Measurements from ENCODE around the gene TRIM66. TPM values are rescaled to one million over a fixed set of nuclear protein-coding genes. Genes with fewer than 3 reads are reported as not detected.

Gene TRIM66
- polyA plus RNA-seq, 3 donors: 5.3 to 9.4 (median 8.8) TPM

DNA sequence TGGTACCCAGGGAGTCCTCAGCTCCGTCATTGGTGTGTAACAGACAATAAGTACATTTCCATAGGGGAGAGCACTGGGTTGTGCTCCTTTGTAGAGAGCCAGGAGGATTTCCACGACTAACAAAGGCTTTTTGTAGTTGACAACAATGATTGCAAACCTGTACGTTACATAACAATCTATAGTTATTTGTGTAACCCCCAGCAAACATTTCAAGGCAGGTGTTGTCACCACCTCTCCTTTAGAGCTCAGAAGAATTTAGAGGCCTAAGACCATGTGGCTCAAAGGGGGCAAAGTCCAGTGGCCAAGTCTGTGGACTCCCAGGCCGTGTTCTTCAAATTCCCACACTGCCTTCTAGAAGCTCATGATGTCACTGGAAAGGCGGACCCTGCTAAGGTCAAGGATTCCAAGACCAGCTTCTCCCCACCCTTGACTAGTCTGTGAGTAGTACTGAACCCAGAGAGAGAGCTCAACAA is 15.9 kb upstream of the TRIM66 start:
- no peak for DNase-seq (ENCODE audit: extremely low read depth in 1 of 11, low read depth in 9 of 11, low spot score in 4 of 11)

DNA sequence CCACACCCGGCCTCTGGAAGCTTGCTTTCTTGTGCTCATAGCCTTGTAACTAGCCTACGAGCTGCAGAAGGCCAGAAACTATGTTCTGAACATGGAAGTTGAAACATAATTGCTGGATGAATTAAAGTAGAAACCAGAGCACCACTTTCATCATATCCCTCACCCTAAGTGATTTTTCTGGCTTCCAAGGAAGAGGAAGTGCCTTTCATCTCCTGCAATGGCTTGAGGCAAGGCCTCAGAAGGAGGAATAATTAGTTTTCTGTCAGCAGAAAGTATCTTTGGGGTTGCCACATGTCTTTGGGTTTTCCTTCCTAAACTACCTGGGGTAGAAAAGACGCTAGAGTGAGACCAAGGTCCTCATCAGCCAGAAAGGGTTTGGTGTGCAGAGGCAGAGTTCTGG is 14.6 kb upstream of the TRIM66 start:
- DNase-seq (ENCODE audit: extremely low read depth in 1 of 11, low read depth in 9 of 11, low spot score in 4 of 11): no peak

DNA sequence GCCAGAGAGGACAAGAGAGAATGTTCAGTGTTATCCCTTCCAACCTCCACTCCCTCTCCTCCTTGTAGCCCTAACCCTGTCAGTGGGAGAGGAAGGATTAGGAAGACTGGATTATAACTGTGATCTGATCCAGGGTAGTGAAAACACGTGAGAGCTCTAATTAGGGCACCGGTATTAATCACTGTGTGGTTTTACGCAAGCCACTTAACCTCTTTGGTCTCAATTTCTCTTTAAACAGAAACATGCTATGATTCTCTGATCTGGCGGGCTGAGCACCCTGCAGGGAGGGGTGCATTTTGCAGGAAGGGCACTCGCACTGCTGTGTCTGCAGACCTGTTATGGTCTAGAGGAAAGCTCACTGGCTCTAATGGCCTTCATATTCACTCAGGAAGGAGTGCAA is 11.7 kb upstream of the TRIM66 start:
- DNase-seq (ENCODE audit: extremely low read depth in 1 of 11, low read depth in 9 of 11, low spot score in 4 of 11): no peak

DNA sequence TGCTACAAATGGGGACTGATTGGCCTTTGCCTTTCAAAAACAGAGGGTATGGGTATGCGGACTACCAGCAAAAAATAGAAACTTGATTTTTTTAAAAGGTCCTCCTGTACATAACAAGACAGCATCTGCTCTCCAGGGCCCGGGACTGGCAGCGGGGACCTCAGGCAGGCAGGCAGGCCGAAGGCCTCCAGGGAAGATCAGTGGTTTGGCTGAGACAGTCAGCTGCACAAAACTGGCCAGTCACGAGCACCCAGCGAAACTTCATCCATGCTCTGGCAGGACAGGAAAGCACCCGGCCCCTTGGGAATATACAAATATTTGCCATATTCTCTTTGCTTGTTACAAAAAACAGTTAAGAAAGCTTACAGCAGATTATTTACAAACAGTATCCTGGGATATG is 11.1 kb upstream of the TRIM66 start:
- DNase-seq (ENCODE audit: extremely low read depth in 1 of 11, low read depth in 9 of 11, low spot score in 4 of 11): no peak

DNA sequence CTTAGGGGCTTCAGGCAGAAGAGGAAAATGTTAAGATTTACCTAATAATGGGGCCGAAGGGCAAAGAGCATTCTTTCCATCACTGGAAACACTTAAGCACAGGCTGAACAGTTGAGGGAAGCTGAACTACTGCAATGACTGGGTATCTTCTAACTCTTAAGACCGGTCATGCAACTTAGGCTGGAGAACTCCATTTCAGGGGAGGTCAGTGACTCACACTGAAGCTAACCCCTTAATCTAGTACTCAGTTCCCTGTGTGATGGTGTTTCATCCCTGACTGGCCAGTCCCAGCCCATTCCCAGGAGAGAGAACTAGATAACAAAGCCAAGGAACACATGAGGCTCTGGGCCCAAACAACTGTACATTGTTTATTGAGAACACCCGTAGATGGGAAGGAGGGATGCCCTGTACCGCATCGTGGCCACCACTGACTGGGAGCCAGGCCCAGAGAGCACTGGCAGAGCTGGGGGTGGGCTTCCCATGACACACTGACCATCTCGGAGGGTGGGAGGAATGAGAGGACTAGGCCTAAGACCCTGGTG is 10.6 kb upstream of the TRIM66 start:
- DNase-seq (ENCODE audit: extremely low read depth in 1 of 11, low read depth in 9 of 11, low spot score in 4 of 11): no peak

DNA sequence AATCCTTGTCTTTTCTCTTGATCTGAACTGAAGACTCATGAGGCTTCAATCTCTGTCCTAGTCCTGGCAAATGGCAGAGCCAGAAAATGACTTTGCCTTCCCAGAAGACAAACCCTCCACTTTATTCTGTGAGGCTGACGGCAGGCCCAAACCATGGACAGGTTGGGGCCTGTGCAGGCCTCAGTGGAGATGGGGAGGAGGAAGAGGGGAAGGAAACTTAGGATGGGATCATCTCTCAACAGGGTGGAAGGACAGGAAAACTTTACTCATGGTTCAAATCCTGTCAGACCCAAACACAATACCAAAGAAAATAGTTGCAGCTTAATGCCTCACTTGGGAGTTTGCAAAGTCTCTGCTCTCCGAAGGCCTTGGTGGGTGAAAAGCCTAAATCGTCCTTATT is 10.0 kb upstream of the TRIM66 start:
- no peak for DNase-seq (ENCODE audit: extremely low read depth in 1 of 11, low read depth in 9 of 11, low spot score in 4 of 11)

DNA sequence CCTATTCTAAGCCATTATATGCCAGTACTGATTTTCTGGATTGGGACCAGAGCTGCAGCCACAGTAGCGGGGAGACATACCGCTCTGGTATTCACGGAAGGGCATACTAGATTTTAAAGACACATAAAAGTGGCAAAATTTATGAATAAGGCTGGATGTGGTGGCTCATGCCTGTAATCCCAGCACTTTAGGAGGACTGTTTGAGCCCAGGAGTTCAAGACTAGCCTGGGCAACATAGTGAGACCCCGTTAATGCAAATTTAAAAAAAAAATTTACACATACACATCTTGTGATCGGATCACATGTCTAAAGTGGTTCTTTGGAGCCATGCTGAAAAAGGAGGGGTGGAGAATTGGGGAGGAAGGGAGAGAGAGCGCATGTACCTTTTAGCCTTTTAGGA is 9.1 kb upstream of the TRIM66 start:
- DNase-seq (ENCODE audit: extremely low read depth in 1 of 11, low read depth in 9 of 11, low spot score in 4 of 11): no peak

DNA sequence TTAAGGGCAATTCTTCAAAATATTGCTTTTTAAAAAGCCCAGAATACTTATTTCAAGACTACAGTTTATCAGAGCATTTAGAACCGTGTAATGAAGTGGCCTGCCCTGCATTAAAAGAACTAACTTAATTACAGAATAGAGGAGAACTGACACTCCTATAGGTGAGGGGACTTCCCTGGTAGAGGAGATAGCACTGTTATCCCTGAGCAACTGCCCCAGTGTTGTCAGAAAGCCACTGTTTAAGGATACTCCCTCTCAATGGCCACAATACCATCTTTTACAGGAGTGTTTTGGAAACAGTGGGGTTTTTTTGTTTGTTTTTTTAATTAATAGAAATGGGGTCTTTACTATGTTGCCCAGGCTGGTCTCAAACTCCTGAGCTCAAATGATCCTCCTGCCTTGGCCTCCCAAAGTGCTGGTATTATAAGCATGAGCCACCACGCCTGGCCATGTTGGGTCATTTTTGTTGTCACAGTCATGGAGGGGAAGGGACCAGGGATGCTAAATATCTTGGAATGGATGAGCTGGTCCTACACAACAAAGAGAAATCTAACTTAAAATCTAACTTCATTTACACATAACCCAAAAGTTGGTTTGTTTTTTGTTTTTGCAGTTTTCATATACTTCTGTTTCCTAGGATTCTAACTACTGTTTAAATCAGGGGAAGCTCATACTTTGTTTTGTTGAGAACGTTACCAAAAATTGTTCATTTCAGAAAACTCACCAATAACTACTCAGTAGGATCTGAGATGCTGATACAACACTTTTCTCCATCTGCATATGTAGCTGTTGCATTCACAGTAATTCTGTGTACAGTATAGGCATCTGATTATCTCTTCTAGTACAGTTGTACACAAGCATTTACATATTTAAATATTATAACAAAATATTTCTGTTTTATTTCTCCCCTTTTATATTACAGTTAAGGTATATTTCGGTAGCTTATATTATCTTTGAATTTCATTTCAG is 8.2 kb upstream of the TRIM66 start:
- DNase-seq (ENCODE audit: extremely low read depth in 1 of 11, low read depth in 9 of 11, low spot score in 4 of 11): no peak

DNA sequence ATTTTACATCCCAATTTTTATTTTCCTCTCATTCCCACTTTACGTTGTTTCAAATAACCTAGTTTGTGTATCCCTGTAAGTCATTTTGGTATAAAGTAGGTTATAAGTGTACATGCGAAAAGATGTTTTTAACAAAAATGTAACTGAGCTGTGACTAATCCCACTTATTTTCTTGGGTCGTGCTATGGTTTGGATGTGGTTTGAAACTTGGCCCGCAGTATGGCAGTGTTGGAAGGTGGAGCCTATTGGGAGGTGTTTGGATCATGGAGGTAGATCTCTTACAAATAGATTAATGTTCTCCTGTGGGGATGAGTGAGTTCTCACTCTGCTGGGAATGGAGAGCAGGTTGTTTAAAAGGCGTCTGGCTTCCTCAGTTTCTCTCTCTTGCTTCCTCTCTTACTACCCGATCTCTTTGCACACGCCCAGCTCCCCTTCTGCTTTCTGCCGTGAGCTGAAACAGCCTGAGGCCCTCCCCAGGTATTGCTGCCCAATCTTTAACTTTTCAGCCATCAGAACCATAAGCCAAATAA is 7.3 kb upstream of the TRIM66 start:
- DNase-seq (ENCODE audit: extremely low read depth in 1 of 11, low read depth in 9 of 11, low spot score in 4 of 11): no peak

DNA sequence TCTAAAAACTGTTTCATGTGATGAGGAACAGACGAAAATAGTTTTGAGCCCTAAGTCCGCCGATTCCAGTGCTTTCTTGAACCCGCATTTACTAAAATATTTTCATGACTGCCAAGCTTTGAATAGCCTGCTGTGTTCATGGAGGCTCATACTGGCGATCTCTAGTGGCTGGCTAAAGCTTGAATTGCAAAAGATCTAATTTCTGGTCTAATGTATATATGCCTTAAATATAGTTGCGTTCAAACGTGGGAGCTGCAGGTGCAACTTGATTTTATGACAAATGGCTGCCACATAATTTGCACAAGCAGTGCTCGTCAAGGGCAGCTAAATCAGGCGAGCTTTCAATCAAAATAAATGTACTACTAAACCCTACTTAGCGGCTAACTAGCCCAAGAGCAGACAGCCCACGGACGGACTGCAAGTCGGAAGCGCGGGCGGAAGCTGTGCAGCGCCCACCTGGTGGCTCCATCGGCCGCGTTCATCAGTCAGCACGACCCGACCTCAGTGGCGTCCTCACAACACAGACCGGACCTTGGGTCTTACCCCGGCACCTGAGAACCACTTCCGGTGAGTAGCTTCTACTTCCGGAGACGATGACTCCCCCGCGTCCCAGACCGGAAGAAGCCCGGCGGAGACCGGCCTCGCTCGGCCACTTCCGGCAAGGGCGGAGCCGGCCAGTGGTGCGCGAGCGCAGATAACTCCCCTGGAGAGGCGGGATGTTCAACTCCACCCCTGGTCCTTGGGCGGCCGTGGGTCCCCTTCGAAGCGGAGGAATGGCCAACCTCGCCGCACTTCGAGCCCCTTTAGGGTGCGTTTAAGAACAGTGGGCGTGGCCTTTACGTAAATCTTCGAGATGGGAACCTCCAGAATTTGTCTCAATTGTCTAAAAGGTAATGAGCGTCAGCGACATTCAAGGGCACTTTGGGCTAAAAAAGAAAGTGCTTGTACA is 6.2 kb upstream of the TRIM66 start:
- peak; percentile 89 to 95 (median 93) for DNase-seq (ENCODE audit: extremely low read depth in 1 of 11, low read depth in 9 of 11, low spot score in 4 of 11)

DNA sequence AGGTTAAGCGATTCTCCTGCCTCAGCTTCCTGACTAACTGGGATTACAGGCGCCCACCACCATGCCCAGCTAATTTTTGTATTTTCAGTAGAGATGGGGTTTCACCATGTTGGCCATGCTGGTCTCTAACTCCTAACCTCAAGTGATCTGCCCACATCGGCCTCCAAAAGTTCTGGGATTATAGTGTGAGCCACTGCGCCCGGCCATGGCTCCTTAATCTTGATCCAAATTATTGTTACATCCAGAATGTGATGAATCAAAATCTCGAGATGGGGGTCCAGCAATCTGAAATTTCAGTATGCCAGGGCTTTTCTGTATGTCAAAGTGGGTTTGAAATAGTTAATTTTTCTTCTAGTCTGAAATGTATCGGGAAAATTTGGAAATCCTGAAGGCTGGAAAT is 3.9 kb upstream of the TRIM66 start:
- DNase-seq (ENCODE audit: extremely low read depth in 1 of 11, low read depth in 9 of 11, low spot score in 4 of 11): no peak

DNA sequence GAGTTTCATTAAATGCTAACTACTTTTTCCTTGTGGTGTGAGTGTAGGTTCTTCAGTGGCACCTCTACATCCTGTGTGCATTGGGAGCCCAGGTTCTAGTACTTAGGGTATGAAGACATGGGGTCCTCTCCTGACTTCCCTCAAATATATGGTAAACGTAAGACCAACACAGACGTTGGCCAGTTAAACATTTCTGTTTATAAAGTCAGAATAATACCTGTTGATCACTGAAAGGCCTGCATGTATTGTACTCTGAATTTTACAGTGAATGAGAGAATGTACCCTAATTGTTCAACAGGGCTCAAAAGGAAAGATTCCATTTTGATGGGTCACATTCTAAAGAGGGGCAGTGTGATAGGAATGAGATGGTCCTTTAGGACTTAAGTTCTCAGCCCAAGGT is 3.4 kb upstream of the TRIM66 start:
- DNase-seq (ENCODE audit: extremely low read depth in 1 of 11, low read depth in 9 of 11, low spot score in 4 of 11): no peak

DNA sequence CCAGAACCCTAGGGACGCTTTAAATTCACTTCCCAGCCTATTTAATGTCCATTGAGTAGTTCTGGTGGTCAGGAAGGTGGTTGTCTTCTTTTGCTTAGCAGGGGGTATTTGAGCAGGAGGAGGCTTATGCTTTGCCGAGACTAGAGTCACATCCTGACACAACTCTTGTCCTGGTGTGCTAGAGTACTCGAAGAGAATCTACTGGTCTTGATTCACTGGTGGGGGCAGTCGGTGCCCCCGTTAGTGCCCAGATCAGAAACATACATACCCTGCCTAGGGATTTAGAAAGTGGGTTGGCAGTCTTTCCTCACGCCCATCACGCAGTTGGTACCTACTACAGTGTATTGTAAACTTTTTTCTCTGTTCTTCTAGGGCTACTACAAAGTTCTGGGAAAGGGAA is 2.8 kb upstream of the TRIM66 start:
- DNase-seq (ENCODE audit: extremely low read depth in 1 of 11, low read depth in 9 of 11, low spot score in 4 of 11): no peak

DNA sequence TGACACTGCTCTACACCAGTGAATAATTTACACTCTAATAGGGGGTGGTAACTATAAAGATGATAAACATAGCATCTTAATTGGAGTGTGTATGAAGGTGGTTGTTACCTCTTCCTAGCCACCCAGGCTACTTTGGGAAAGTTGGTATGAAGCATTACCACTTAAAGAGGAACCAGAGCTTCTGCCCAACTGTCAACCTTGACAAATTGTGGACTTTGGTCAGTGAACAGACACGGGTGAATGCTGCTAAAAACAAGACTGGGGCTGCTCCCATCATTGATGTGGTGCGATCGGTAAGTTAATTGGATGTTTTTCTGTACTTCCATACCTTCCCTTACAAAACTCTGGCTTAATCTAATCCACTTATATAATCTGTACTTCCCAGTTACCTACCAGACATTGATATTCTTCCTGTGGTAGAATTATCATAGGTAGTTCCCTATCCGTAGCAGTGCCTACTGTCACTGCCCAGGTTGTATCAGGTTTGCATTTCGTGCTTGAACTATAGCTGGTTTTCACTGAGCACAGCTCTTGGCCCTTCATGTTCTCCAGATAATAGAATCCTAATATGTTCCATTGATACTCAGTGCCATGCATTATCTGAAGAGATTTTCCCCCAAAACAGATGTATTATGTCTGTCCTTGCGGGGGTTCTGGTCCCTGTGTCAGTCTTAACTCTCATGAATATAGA is 2.3 kb upstream of the TRIM66 start:
- no peak for DNase-seq (ENCODE audit: extremely low read depth in 1 of 11, low read depth in 9 of 11, low spot score in 4 of 11)

DNA sequence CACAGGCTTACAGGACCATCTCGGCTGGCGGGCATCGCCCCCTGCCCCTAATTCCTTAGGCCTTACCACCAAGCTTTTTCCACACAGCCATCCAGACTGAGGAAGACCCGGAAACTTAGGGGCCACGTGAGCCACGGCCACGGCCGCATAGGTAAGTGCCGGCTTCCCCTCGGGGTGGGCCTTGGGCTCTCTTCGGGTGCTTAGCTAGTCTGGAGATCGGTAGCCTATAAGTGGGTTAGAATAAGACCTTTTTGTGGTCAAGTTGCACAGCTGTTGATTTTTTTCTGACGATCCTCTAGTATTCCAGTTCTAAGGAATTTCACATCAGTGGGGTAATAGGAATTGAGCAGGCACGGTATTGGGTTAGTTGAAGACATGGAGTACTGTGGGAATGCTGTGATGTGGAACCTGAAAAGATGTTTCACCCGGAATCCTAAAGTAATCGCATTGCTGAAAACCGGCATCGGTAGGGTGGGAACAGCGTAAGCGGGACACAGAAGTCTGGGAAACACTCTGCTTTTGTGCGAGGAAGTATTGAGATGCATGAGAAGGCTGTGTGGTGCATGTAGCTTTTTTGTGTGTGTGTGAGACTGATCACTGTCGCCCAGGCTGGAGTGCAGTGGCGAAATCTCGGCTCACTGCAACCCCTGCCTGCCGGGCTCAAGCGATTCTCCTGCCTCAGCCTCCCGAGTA is 796 bp upstream of the TRIM66 start:
- DNase-seq (ENCODE audit: extremely low read depth in 1 of 11, low read depth in 9 of 11, low spot score in 4 of 11): no peak

DNA sequence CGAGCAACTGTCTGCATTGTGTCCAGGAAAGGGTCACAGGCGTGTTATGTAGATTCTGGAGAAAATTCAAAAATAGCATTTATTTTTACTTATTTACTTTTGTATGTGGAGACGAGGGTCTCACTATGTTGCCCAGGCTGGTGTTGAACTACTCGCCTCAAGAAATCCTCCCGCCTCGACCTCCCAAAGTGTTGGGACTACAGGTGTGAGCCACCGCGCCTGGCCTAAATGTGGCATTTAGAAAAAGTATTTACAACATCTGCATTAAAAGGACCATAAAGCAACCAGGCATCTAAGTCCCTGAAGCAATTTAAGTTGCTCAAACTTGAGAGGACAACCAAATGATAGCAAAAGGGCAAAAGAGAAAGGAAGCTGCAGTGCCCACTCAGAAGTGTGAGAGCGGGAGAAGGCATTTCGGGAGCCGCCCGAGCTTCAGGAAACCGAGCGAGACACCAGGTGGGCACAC is 595 bp downstream of the TRIM66 start:
- peak in 1 of 11 donors; percentile 48 for DNase-seq (ENCODE audit: extremely low read depth in 1 of 11, low read depth in 9 of 11, low spot score in 4 of 11)

DNA sequence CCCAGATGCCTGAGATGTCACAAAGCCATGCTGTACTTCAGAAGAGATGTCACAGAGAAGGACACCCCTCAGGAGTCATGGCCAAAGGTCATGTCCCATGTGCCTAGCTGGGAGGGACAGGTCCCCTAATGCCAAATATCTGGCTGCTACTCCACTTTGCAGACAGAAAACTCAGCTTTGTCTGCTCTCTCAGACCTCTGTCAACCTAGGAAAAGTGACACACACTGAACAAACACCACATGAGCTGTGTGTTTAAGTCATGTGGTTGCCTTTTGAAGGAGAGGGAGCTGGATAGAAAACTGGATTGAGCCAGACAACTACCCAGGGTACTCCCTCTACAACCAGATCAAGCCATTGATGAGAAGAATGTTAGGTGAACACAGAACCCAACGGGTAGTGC is 3.5 kb downstream of the TRIM66 start:
- DNase-seq (ENCODE audit: extremely low read depth in 1 of 11, low read depth in 9 of 11, low spot score in 4 of 11): no peak

DNA sequence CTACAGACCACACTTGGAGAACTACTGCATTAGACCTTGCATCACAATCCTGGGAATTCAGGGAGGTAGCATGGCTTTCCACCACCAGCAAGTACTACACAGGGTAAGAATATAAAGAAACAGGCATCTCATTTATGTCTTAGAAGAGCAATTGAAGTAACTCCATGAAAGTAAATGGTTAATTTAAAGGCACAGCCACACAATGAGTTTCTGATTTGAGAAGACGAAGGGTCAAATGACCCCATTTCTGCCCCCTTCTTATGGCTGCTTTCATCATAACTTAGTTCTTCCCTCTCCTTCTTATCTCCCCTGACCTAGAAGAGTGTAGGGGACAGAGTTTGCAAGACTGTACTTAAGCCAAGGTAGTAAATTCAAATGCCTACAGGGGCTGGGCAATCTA is 6.0 kb downstream of the TRIM66 start:
- DNase-seq (ENCODE audit: extremely low read depth in 1 of 11, low read depth in 9 of 11, low spot score in 4 of 11): no peak

All from renal cortex interstitium (tissue), 11 donors.